Osteocyte (in vitro differentiated cells): Measurements from ENCODE around the gene CSNK2A3. TPM values are rescaled to one million over a fixed set of nuclear protein-coding genes. Genes with fewer than 3 reads are reported as not detected.

Experiments used
- DNase-seq: peaks from one replicate; pipeline ENCODE4 v3.0.0; 2021; ENCODE audit warnings: mixed read lengths; ENCODE audit not compliant: unreplicated experiment; ENCODE audit errors: extremely low spot score
- H3K27ac Mint-ChIP-seq: one replicate; pipeline ENCODE4 v1.8.0; 2021; ENCODE audit warnings: mild to moderate bottlenecking, mixed read lengths; ENCODE audit not compliant: unreplicated experiment
- H3K27me3 Mint-ChIP-seq: one replicate; pipeline ENCODE4 v1.8.0; 2021; ENCODE audit warnings: mixed read lengths; ENCODE audit not compliant: unreplicated experiment
- H3K36me3 Mint-ChIP-seq: one replicate; pipeline ENCODE4 v1.8.0; 2021; ENCODE audit warnings: mixed read lengths; ENCODE audit not compliant: unreplicated experiment
- H3K4me1 Mint-ChIP-seq: one replicate; pipeline ENCODE4 v1.8.0; 2021; ENCODE audit warnings: mixed read lengths; ENCODE audit not compliant: unreplicated experiment
- H3K4me3 Mint-ChIP-seq: one replicate; pipeline ENCODE4 v1.8.0; 2021; ENCODE audit warnings: mild to moderate bottlenecking, moderate library complexity, mixed read lengths; ENCODE audit not compliant: unreplicated experiment
- H3K9me3 Mint-ChIP-seq: one replicate; pipeline ENCODE4 v1.8.0; 2021; ENCODE audit warnings: mixed read lengths; ENCODE audit not compliant: unreplicated experiment
- CTCF ChIP-seq: fragments of 200-600 bp; sonication (generic); IDR thresholded peaks from 2 replicates; pipeline ENCODE4 v1.5.0; 2021; ENCODE audit warnings: antibody characterized with exemption, mild to moderate bottlenecking, moderate library complexity
- total RNA-seq: library from RNA; stranded (reverse); gene quantifications from 2 replicates; pipeline ENCODE4 v1.2.1, GENCODE V29; 2021

The CSNK2A3 gene
- total RNA-seq, 1 donor from 2014 or later: 2.1 TPM

GRCh38 chr11:11372461-11372860 lies 19.4 kb upstream of the CSNK2A3 start:
- no peaks in the 10 kb centered on the region for H3K4me1 Mint-ChIP-seq
- H3K27ac Mint-ChIP-seq: no peak overlapping the region
- peak; percentile 60 for DNase-seq
- peaks cover 77% of the 10 kb centered on the region for H3K36me3 Mint-ChIP-seq
- no peaks in the 10 kb centered on the region for H3K27me3 Mint-ChIP-seq
- no peak overlapping the region for H3K4me3 Mint-ChIP-seq
- H3K9me3 Mint-ChIP-seq: peaks cover 12% of the 10 kb centered on the region
- no peak for TF ChIP-seq CTCF

GRCh38 chr11:11370962-11371303 lies 17.9 kb upstream of the CSNK2A3 start:
- H3K36me3 Mint-ChIP-seq: peaks cover 69% of the 10 kb centered on the region
- H3K27ac Mint-ChIP-seq: no peak overlapping the region
- no peak for TF ChIP-seq CTCF
- peaks cover 12% of the 10 kb centered on the region for H3K9me3 Mint-ChIP-seq
- peak; percentile 79 for DNase-seq
- no peak overlapping the region for H3K4me3 Mint-ChIP-seq
- no peaks in the 10 kb centered on the region for H3K4me1 Mint-ChIP-seq
- no peaks in the 10 kb centered on the region for H3K27me3 Mint-ChIP-seq

- H3K27me3 Mint-ChIP-seq: no peaks in the 10 kb centered on the region
- no peak for TF ChIP-seq CTCF
- H3K27ac Mint-ChIP-seq: no peak overlapping the region
- no peaks in the 10 kb centered on the region for H3K4me1 Mint-ChIP-seq
- peak; percentile 11 for DNase-seq
- peaks cover 66% of the 10 kb centered on the region for H3K36me3 Mint-ChIP-seq
- no peak overlapping the region for H3K4me3 Mint-ChIP-seq
- peaks cover 12% of the 10 kb centered on the region for H3K9me3 Mint-ChIP-seq
Measured at GRCh38 chr11:11370255-11370961, 17.4 kb upstream of the CSNK2A3 start.

GRCh38 chr11:11366793-11367192 lies 13.7 kb upstream of the CSNK2A3 start:
- H3K4me1 Mint-ChIP-seq: no peaks in the 10 kb centered on the region
- TF ChIP-seq CTCF: no peak
- H3K4me3 Mint-ChIP-seq: no peak overlapping the region
- DNase-seq: peak; percentile 2
- H3K9me3 Mint-ChIP-seq: peaks cover 12% of the 10 kb centered on the region
- H3K27me3 Mint-ChIP-seq: peaks cover 3% of the 10 kb centered on the region
- H3K36me3 Mint-ChIP-seq: peaks cover 53% of the 10 kb centered on the region
- no peak overlapping the region for H3K27ac Mint-ChIP-seq

- Mint-ChIP-seq H3K4me1 (no peaks in the 10 kb centered on the region), H3K27me3 (peaks cover 3% of the 10 kb centered on the region), H3K9me3 (peaks cover 10% of the 10 kb centered on the region), H3K27ac (no peak overlapping the region), H3K4me3 (no peak overlapping the region), H3K36me3 (peaks cover 39% of the 10 kb centered on the region)
- DNase-seq: peak; percentile 8
- TF ChIP-seq CTCF: no peak
Measured at GRCh38 chr11:11363674-11364073, 10.6 kb upstream of the CSNK2A3 start.
